Vagina (tissue), 2 donors: ENCODE results near the gene SYT1.

Source experiments
- CTCF ChIP-seq, 3 experiments: fragments of 450-650 bp in 2 of 3; fragments of 200-600 bp in 1 of 3; sonication (generic) in 1 of 3; IDR thresholded peaks; one replicate each; pipeline ENCODE4 v1.5.1; 2017 to 2019; ENCODE audit warnings: antibody characterized with exemption in 3 of 3, mild to moderate bottlenecking in 2 of 3, moderate library complexity in 2 of 3
- POLR2A ChIP-seq, 2 donors: fragments of 450-650 bp; IDR thresholded peaks; one replicate each; pipeline ENCODE4 v1.6.1; 2017; ENCODE audit warnings: antibody characterized with exemption in 2 of 2, mild to moderate bottlenecking in 2 of 2, moderate library complexity in 2 of 2

GRCh38 chr12:79223210-79223609 is 358.6 kb downstream of the SYT1 start:
- no peak for TF ChIP-seq CTCF (IDR thresholded peaks at IDR 0.05)
- TF ChIP-seq POLR2A (IDR thresholded peaks at IDR 0.05) = no peak
